ENCODE results near the gene TCF12.

Gene TCF12

DNA sequence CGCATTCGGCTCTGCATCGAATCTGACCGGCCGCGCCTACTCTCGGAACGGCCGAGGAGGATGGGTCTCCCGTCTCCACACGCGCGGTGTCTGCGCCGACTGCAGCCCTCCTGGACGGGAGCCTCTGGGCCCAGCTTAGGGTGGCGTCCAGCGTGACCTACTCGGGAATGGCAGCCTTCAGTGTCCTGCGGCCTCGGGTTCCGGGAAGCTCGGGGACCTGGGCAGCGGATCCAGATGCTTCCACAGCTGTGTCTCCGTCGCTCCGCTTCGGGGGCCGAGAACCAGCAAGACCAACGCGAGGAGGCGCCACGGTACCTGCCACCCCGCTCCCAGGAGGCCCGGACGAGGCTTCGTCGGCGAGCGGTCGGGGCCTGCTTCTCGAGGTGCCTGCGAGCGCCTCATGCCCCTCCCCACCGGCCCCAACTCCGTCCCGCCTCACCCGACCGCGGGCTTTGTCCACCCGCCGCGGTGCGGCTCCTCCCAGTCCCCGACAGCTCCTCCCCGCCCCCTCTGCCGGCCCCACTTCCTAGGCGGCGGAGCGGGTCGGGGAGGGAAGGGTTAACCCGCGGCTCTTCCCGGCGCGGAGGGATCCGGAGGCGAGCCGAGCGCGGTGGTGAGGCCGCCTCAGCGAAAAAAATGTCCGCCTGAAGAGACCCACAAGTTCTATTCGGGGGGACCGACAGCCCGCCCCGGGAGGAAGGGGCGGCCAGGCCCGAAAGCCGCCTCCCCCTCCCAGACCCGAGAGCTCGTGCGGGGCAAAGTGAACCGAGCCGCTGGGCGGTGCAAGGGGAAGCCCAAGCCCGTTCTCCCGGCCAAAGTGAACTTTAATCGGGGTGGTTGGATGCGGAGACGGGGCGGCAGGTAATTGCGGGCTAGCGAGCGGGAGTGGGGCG, at the start of gene TCF12:
Gene TCF12 (plus strand): TSS at position 599 of the 893 bp plus-strand sequence. CDS start 1,270 bp downstream, outside the sequence.
- peak; percentile 68 for DNase-seq

DNA sequence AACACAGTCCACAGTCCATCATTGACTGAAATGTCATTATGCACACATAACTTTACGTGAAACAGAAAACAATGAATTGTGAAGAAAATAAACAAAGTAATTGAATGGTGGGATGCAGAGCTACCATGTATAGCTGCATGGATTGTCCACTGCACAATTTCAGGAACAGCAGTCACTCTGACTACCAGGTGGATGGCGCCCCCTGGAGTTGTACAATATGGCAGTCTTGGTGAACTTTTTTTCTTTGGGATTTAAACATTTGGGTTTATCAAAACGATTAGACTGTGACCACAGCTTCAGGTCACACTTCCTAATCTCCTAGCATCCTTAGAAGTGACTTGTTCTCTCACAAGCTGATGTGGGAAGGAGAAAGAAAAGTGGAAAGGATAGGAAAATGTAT, 48.9 kb upstream of the TCF12 start:
- peak; percentile 16 for DNase-seq

DNA sequence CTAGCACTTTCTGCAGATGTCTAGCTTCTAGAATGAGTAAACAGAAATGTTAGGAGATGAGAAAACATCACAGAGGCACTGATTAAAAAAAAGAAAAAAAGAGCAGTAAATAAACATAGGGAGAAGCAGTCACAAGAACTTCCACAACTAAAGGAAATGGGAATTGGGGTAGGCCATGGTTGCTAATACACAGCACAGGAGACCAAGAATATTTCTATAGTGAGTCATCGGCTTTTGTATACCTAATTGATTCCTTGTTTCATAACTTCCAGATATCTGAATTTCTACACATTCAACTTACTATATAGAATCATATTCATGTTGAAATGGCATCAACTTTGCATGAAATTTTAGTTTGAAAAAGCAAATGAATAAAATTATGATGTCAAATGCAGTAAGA, 47.3 kb upstream of the TCF12 start:
- DNase-seq, result no peak

DNA sequence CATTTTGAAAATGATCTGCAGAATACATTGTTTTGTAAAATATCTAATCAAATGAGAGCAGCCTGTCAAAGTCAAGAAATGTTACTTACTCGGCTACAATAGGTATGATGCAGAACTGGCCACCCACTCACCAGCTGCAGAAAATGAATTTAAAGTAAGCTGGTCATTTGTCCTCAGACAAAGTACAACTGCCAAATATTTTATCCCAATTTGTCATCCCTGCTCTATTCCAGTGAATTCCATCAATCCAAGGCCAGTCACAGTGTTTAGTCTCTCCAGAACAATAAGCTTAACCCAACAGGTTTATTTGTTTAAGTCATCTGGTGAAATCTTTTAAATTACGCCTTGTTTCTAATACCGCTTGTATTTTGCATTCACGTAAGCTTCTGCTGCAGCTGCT, 46.6 kb upstream of the TCF12 start:
- no peak for DNase-seq

DNA sequence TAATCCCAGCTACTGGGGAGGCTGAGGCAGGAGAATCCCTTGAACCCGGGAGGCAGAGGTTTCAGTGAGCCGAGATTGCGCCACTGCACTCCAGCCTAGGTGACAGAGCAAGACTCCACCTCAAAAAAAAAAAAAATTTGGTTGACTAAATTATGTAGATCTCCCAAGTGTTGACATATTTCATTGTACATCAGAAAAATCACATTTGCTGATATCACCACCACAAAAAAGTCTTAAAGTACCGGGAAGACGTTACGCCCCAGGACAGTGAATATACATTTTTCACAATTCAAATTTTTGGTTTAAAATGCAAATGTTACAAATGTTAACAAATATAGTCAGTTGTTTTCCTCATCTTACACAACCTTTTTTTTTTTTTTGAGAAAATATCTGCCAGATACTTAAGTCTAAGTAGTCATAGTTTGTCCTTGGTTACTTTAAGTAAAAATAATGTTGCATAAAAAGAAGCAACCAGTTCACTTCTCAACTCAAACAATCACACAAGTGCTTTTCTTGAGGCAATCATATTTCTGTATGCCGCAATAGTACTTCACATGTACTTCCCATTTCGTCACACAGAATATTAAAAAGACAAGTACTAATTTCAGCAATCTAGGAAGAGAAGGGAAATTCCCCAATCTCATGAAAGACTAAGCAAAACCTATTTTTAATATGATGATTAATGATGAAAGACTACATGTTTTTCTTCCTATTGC, 41.0 kb upstream of the TCF12 start:
- DNase-seq, result no peak

DNA sequence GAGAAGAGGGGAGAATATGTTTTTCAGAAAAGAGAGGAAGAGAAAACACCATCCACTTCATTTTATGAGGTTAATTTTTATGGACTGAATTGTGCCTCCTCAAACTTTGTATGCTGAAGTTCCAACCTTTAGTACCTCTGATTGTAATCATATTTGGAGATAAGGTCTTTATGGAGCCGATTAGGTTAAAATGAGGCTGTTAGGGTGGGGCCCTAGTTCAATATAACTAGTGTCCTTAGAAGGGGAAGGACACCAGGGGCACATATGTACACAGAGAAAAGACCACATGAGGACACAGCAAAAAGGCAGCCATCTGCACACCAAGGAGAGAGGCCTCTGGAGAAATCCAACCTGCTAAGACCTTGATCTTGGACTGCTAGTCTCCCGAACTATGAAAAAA, 38.9 kb upstream of the TCF12 start:
- no peak for DNase-seq

DNA sequence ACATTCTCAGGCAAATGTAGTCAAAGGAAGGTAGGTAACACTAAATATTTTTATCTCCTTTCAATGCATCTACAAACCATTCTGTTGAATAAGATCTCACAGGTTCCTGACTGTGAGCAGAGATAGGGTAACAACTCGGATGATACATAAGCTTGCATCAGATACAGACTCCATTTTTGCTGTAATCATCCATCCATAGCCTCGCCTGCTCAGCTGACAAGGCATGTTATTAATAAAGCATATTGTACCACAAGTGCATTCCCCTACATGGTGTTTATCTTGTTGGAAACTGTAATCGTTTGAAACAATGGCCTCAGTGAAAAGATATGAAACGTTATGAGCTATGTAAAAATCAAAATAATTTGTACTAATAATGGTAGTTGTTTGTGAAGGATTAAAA, 35.4 kb upstream of the TCF12 start:
- no peak for DNase-seq

DNA sequence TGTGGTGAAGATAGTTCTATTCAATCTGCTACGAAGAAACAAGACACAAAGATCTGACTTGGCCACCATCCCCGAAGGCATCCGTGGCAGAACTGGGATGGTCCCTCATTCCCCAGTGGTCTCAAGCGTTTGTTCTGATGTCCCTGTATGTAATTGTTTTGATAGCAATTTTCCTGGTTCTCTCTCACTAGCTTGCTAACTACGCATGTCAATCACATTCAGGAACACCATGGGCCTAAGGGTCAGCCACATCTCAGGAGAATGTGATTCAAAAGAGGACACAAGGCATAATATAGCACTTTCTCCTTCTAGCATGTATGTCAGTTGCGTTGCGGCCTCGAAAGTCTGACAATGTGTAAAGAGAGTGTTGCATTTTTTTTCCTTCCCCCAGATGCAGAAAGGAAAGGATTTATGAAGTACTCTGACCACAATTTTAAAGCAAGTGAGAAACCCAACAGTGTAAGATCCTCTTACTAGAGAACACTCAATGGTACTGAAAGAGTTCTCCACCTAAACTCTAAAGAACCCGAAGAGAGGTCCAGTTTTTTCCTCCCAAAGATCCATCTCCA, 32.0 kb upstream of the TCF12 start:
- no peak for DNase-seq

DNA sequence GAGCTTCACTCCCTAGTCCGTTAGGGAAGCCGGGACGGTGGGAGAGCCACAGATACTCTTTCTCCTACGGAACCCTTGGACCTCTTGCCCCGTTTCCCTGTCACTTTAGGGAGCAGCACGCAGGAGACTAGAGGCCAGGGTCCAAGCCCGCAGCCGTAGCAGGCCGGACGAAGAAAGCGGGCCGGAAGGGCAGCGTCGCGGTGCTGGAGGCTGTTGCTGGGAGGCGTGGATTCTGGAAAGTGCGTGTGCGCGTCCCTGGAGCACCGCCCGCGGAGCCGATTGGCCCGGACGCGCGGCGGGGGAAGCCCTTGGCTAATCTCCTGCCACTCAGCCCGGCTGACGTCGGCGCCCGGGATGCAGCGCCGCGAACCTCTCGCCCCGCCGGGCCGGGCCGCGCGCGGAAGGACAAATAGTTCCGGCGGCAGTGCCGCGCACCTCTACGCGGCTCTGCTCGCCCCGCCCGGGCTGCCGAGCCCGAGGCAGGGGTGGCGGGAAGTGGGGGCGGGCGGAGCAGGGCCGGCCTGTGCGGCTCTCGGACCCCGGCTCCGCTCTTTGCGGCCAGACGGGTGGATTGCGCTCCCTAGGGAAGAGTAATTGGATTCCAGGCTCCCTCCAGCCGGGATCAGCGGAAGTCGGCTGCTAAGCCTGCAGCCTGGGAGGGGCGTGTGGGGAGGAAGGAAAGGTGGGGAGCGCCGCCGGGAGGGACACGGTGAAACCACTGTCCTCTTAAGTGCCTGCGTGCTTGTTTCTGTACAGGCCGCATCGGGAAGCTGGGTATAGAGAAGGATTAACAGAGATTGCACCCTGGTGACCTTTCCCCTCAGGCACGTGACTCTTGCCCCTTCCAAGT, 31.3 kb upstream of the TCF12 start:
- peak; percentile 76 for DNase-seq

DNA sequence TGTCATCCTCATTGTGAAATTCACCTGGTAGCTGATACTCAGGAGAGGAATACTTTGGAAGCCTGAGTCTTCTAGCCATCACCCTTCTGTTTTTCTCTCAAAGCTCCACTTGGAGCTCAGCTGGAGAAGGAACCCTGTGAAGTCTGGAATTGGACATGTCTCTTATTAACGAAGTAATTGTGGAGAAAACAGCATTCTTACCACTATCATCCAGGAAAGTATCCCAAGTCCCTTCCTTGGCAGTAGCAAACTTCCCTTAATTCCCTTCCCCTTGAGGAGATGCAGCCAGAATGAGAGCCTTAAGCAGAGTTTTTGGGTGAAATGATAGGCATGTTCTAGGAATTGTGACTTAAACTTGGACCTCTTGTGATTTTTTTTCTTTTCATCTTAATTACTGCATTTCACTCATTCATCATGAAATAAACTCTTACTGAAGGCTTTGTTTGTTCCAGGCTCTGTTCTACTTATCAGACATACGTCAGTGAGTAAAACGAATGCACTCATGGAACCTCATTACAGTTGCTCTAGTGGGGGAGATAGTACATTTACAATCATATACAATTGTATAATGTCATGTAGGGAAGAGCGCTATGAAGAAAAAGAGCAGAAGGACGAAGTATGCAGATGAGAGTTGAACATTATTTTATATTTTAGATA, 30.5 kb upstream of the TCF12 start:
- no peak for DNase-seq

DNA sequence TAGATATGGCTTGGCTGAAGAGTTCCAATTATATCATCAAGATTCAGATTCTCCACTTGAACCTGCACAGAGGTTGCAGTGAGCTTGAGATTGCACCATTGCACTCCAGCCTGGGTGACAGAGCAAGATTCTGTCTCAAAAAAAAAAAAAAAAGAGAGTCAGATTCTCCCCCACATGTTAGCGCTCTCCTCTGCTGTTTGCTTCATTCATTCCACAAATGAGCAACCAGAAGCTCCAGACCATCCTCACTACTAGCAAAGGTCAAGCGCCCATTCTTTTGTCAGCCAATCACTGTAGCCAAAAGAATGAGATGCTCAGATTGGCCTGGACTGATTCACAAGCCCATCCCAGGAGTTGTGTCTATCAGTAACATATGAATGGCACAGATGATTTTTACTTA, 28.4 kb upstream of the TCF12 start:
- no peak for DNase-seq

DNA sequence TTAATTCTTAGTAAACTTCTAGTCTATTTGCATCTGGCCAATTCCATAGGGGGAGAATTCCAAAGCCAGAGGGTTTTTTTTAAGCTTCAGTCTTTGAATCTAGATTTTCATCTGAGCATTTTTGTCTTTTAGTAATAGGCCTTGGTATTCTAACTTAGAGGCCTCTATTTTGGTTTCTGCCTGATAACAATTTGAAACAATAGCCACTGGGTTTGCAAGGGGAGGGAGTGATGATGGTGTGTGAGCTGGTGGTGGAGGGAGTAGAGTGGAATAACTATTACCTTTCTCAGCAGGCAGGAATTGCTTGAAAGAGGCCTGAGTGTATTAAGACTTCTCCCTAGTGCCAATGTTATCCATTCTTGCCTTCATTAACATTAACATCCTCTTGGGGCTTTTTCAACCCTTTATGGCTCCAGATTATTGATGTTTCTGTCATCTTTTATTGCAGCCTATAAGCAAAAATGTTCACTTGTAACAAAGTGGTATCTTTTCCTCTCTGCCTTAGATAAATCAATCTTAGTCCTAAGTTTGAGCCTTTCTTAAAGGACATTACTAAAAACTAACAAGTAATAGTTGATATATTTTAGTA, 26.5 kb upstream of the TCF12 start:
- no peak for DNase-seq

DNA sequence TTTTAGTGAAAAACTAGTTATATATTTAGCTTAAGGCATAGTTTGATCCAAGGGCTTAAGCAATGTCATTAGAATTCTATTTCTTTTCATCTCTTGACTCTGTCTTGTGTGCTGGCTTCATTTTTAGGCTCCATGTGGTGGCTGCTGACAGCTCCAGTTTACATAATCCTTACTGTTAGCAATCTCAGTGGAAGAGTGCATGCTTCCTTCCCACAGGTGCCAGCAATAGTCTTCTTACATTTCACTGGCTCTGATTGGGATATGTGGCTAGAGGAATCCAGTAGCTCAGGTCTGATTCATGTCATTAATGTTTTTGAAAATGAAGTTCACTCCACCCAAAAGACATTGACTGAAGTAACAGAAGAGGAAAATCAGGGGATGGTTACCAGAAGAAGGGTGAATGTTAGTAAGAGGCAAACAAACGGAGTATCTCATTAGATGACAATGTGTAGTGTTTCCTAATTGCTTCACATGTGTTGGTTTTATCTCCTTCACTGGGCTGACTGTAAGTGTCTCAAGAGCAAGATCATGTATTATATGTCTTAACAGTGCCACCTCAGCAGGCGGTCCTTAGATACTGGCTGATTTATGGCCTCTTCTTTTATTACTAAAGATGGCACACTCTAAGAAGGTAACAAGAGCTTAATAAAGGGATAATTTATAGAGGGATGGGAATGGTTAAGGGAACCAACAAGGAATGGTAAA, 25.6 kb upstream of the TCF12 start:
- no peak for DNase-seq

DNA sequence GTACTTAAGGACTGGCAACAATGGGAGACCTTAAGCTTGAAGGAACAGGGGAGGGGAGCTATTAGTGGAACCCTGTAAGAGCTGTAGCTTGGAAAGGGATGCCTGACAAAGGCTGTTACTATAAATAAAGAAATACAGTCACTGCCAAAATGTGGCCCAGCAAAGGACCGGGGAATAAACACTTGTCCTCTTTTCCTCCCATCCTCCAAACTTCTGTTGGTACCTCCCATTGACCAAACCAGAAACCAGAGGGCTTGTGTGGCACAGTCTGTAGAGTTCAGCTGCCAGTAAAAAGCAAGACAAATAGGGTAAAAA, 25.1 kb upstream of the TCF12 start:
- no peak for DNase-seq

DNA sequence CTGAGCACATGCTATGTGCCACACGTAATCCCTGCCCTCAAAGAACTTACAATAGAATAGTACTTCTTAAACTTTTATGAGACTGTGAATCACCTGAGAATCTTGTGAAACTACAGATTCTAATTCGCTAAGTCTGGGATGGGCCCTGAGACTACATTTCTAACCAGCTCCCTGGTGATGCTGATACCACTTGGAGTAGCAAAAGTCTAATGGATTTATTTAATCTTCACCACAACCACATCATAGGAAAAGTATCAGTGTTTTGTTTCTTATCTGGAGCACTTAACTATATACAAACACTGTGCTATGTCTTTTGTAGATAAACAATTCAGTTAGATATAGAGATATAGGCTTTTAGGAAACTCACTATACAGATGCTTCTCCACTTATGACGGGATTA, 23.8 kb upstream of the TCF12 start:
- no peak for DNase-seq

DNA sequence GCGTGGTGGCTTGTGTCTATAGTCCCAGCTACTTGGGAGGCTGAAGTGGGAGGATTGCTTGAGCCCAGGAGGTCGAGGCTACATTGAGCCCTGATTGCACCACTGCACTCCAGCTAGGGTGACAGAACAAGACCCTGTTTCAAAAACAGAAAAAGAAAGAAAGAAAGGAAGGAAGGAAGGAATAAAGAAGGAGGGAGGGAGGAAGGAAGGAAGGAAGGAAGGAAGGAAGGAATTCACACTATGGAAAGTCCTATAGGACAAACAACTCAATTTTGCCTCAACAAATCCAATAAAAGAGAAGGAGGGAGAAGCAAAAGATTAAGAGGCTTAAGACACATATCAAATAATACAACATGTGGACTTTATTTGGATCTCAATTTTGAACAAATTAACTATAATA, 16.5 kb upstream of the TCF12 start:
- DNase-seq, result no peak

DNA sequence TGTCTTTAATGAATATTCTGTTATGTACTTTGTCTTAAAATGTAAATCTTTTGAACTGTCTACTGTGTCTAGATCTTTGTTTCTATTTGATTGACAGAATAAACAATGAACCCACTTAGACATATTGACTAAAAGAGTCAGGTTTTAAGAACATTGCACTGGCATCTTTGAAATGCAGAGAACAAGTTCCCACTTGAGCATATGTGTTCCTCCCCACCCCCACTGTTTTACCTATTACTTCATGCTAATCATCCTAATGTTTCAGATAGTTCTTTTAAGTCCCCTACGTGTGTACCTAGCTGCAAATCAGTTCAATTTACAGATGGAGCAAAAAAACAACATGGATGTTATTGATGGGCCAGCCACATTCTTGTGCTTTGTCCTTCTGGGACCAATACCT, 11.7 kb upstream of the TCF12 start:
- no peak for DNase-seq

DNA sequence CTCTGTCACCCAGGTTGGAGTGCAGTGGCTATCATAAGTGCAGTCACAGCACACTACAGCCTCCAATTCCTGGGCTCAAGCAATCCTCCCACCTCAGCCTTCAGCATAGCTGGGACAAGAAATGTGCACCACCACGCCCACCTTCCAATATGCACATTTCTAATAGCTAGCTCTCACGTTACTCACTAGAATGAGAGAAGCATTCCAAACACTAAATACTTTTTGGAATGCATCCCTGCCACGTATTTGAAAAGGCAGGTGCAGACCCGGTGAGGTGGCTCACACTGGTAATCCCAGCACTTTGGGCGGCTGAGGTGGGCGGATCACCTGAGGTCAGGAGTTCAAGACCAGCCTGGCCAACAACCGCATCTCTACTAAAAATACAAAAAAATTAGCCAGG, 7.6 kb upstream of the TCF12 start:
- no peak for DNase-seq

DNA sequence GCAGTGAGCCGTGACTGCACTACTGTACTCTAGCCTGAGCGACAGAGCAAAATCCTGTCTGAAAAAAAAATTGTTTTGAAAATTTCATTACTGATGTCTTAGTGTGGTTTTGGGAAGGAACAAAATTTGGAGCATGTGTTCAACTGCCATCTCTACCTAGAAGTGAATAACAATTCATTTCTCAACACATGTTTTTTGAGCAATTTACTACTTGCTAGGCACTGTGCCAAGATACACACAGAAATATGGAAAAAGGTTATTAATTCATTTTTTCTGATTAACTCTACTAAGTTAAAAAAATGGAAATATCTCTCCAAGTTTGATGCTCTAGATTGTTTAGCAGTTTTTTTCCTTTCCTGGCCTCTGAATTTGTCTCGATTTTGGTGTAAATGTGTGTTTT, 5.2 kb upstream of the TCF12 start:
- DNase-seq, result no peak

DNA sequence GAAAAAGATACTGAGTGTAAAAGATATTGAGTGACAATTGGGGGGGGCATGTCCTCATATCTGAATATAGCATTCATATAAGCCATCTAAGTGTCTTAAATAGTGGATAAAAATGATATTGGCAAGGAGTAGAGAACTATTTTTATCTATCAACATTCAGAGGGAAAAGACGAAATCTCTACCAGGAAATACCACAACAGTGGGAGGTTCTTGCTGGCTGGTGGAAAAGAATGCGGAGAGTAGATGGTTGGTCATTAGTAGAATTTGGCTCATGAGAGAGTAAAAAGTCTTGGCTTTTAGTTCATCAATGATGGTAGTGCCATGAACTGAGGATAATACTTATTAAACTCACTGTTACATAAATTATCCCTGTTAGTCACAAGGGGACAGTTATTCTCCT, 4.8 kb upstream of the TCF12 start:
- DNase-seq, result no peak

DNA sequence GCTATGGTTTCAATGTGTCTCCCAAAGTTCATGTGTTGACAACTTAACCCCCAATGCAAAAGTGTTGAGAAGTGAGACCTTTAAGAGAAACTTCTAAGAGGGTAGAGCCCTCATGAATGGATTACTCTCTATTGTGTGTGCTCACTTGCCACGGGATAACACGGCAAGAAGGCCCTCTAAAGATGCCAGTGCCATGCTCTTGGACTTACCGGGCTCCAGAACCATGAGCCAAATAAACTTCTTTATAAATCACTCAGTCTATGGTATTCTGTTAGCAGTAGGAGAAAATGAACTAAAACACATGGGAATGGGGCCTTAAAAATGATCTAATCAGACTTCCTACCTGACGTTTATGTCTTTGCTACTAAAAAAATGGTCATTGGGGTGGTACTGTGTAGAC, 2.6 kb upstream of the TCF12 start:
- no peak for DNase-seq
